GM21515 (cell line): ENCODE measurements around the gene CHM.

Experiments used
- ATAC-seq: cut with Tn5 transposase; IDR thresholded peaks from one replicate; pipeline ENCODE4 v1.9.1; 2021; ENCODE audit not compliant: unreplicated experiment

CHM gene

DNA sequence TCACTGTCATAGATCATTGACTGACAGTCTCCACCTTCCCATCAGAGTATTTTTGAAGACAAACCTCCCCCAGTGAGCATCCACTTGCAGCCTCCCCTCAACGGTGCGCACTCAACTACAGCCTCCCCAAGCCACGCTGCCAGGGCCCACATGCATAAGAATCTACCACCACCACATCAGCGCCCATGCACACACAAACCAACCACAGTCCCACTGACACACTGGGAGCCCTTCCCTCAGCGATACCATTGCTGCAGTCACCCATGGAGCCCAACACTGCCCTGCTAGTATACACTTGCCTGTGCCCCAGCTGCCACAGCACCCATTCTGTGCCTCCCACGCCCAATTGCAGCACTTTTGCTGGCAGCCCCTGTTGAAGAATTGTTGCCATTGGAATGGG lies 132.9 kb downstream of the CHM start:
- ATAC-seq = no peak

DNA sequence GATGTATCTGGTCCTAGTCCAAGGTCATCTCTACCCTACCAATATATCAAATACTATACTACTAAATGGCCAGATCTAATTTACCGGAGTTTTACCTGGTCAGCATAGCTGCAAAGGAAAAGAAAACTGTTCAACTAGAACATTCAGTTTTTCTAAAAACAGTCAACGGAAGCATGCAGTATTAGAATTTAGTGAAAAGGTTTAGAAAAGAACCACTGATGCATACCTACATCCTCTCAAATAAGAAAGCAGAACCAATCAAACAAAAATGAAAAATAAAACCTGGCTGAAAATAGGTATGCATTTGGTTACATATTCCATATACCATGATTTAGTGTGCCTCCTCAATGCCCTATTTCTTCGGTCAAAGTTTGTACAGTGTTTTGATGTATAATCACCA lies 140.0 kb downstream of the CHM start:
- ATAC-seq = no peak

DNA sequence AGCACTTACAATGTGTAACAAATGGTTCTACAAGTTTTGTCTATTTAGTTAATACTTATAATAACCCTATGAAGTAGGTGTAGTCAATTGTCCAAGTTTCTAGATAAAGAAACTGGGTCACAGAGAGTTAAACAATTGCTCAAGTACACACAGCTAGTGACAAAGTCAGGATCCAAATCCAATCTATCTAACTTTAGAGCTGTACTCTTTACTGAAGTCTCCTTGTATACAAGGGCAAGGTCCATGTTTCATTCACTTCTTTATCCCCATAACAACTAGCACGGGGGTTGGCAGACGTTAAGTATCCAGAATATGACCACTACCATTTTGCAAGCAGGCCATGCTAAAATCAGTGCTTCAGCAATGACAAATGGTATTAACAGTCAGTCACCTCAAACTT lies 141.0 kb downstream of the CHM start:
- no peak for ATAC-seq

DNA sequence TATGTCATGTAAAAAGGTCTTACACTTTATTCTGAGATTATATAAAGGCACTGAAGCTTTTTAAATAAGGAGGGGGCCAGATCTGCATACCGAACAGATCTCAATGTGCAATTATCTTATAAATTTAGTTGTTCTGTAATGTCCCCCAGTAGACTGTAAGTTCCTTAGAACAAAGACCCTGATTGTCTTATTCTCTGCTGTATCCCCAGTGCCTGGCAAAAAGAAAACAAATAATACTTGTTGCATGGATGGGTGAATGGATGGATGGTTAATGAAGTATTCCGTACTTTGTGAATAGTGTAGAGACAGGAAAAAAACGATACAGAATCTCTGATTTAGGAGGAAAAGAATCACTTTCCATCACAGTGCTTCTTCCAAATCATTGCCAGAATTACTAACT lies 141.5 kb downstream of the CHM start:
- ATAC-seq = no peak

DNA sequence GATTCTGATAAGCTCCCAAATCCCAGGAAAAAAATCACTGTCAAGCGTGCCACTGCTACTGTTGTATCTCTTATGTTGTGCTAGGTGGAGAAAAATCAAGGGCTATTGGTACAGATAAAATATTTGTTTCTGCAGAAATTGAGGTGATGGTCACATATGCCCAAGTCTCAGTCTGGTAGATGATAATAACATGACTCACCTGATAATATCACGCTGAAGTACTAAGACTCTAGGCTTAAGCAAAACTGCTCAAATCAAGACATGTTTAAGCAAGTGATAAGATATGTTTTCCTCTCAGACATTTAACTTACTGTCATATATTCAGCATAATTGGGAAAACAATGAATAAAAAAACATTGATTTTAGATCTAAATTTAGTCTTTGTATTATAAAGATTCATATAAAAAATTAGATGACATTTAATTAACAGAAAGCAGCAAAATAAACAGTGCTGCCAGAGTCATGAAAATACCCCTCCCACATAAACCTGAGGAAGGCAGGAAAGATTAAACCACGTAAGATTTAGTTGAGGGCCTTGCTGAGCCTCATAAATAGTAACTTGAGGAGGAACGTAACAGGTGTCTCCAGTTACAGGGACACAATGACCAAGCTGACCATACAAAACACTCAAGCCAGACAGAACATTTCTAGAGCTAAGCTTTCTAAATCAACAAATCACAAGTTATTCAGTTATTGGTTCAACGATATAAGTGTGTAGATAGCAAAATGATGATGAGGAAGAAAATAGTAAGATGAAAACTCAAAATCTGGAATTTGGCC lies 143.5 kb downstream of the CHM start:
- ATAC-seq = no peak

DNA sequence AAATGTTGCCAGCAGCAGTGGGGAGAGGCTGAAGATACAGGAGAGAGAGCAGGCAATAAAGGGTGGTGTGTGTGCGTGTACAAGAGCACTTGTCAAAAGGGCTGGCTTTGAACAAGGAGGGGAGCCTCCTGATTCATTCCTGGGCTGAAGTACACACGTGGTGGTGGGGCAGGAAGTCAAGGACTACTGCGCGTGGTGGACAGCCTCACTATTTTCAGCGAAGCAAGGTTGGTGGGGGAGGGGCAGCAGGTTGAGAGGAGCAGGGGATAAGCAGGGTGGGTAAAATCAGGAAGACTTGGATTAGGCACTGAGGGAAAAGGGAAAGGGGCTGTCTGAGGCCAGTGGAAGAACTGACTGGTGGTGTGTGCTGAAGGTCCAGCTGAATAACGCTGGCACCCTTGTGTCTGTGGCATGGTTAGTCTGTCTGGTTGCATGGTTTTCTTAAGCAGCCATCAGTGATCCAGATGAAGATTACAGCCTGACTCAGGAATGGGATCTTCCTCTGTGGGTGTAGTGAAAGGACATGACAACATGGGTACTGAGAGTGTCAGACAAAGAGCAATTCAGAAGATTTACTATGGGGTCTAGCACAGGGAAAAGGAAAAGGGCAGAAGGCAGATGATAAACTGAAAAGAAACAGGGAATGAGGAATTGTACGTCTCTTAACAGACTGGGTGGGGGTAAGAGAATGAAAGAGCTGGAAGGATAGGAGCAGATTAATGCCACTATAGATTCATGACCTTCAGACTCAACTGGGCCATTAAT lies 149.8 kb downstream of the CHM start:
- ATAC-seq = no peak

DNA sequence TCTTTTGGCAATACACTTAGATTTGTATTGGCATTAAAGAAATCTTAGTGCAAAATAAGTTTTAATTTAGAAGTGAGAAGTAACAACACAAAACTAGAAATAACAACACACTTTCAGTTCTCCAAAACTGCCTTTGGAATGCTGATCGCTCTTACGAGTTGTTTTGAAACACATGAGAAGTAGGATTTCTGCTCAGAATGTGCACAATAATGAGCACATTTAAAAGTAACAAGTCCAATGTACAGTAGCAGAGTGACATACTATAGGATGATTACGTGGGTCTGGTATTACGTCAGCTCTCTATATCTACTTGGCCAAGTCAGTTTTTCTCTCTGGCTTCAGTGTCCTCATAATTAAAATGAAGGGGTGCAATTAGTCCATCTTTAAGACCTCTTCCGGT lies 164.8 kb downstream of the CHM start:
- ATAC-seq = no peak

DNA sequence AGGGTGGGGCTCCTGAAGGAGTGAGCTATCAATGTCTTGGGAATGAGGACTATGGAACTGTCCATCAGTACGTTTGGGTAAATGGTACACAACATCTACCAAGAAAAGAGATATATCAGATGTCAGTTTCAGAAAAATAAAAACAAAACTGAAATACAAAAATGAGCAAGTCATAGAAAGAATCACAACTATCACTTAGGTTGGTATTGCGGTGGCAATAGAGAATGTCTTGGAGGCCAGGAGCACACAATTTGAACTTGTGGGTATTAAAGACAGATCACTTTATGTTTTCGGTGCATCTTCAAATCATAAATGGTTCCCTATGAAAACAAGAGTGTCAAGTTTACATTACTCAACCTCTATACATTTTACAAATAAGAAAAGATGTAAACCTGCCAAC lies 176.8 kb downstream of the CHM start:
- ATAC-seq = no peak

DNA sequence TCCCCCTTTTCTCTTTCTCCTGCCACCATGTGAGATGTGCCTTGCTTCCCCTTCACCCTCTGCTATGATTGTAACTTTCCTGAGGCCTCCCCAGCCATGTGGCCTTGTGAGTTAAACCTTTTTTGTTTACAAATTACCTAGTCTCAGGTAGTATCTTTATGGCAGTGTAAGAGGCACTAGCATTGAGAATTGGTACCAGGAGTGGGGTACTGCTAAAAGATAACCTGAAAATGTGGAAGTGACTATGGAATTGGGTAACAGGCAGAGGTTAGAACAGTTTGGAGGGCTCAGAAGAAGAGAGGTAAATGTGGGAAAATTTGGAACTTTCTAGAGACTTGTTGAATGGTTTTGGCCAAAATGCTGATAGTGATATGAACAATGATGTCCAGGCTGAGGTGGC lies 182.0 kb downstream of the CHM start:
- no peak for ATAC-seq

DNA sequence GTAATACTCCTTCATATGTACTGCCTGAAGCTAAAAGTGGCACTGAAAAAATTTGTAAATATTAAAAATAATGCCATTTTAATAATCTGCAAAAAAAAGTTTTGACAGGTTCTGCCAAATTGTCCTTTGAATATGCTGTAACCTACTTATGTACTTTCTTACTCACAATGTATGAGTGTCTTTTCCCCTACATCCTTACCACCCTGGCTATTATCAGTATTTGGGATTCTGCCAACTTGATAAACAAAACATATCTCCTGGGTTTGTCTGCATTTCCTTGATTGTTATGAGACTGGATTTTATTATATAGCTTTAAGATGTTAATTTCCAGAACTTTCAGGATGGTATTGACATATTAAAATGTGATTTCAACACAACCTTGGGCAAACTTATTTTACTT lies 187.9 kb downstream of the CHM start:
- ATAC-seq = no peak

DNA sequence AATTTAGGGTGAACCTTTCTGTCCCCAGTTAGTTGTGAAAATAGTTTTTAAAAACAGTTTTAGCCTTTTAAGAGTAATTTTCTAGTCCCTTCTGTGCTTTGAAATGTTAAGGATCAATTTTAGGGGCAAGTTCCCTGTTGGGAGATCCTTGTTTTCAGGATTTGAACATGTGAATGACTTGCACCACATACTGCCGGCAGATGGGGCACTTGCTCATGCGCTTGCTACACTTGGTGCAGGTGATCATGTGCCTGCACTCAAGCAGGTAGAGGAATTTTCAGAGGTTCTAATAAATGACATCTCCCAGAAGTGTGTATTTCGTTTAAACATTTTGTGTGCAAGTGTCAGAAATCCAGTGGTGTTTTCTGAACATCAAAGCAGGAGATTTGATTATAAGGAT lies 195.9 kb downstream of the CHM start:
- peak; percentile 52 for ATAC-seq

DNA sequence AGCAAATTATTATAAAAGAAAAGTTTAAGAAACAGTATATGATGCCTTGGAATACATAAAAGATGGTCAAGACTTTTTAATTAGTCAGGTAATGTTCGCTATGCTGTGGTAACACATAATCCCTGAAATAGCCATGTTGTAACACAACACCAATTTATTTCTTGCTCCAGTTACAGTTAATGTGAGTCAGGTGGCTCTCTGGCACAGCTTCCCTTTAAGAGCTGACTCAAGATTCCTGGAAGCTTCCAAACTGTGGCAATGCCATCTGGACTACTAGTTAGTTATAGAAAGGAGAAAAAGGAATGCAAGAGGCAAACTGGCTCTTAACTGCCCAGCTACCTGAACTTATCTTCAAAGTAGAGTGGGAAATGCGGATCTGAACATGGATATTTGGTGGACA lies 210.5 kb downstream of the CHM start:
- ATAC-seq = no peak

DNA sequence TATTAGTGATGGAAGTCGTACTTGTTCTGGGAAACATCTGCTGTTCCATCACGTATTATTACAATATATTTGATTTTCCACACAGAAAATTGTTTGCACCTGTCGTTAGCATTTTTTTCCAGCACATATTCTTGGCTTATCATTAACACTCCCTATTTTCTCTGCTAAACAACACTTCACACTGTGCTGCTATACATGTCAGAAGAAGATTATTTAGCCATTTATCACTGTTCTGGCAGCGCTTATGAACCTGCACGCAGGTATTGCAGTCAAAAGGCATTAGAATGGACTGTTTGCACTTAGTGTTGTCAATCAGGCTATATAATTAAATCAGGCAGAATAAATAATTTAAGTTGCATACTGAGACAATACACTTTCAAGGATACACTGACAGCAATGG lies 218.6 kb downstream of the CHM start:
- no peak for ATAC-seq

DNA sequence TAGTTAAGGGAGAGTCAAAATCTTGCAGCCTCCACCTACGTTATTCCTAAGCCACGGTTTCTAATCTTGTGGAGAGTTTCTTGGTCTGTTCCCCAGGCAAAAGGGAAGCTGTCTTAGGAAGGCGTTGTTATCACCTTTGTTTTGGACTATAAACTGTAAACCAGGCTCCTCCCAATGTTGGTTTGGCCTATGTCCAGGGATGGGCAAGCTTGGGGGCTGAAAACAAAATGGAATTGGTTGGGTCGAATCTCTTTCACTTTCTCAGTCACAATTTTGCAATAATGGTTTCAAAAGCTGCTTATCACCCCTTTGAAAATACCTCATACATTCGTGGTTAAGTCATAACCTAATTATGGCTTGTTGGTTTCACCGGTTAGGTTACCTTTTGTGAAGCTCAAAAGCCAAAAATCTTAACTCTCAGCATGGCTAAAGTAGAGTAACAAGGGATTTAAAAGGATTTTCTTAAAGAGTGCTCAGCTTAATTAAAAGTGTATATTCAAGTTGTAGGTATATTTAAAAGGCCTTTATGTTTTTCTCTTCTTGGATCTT lies 232.1 kb downstream of the CHM start:
- ATAC-seq = no peak
